Measurements from ENCODE around the gene MYH16.
"Not testable (repeated sequence)": the region's sequence is repeated elsewhere in the genome, so short reads cannot be mapped to it uniquely, and the experiment has no call there.

MYH16 gene

DNA sequence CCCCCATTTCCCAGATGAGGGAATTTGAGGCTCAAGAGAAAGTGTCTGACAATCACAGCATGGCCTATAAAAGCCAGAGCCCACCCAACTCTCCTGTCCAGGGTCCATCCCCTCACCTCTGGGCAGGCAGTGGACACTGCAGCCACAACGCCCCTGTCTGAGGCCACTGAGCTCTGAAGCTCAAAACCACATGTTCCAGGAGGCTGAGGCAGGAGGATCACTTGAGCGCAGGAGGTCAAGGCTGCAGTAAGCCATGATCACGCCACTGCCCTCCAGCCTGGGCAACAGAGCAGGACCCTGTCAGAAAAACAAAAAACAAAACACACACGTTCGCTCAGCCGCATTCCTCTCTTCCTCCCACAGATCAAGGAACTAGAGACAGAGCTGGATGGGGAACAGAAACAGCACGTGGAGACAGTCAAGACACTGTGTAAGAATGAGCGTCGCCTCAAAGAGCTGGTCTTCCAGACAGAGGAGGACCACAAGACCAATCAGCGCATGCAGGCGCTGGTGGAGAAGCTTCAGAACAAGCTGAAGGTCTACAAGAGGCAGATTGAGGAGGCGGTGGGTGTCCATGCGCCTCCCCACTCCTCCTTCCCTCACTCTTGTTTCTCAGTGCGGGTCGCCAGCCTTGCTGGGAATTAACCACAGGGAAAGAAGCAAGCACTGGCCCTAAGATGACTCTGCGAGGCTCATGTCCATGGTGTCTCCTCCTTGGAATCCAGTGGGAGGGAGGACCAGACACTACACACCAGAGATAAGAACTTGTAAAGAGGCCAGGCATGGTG lies 33.0 kb downstream of the MYH16 start:
- no peak for DNase-seq (ENCODE audit: low read depth)

DNA sequence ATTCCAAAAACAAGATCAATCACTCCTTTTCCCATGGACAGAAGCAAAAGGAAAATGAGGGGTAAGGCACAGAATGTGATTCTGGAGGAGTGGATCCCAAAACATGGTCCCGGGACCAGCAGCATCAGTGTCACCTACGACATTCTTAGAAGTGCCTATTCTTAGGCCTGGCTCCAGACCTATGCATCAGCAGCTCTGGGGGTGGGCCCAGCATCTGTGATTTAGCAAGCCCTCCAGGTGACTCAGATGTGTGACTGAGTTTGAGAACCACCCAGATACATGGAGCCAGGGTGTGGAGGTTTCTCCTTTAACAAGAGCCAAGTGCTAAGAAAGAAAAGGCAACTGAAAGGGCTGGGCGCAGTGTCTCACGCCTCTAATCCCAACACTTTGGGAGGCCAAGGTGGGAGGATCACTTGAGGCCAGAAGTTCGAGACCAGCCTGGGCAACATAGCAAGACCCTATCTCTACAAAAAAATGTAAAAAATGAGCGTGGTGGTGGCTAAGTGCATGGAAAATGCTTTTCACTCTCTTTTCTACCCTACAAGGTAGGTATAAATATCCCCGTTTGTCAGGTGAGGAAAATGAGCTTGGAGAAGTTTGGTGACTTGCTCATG lies 35.9 kb downstream of the MYH16 start:
- DNase-seq (ENCODE audit: low read depth), result no peak

DNA sequence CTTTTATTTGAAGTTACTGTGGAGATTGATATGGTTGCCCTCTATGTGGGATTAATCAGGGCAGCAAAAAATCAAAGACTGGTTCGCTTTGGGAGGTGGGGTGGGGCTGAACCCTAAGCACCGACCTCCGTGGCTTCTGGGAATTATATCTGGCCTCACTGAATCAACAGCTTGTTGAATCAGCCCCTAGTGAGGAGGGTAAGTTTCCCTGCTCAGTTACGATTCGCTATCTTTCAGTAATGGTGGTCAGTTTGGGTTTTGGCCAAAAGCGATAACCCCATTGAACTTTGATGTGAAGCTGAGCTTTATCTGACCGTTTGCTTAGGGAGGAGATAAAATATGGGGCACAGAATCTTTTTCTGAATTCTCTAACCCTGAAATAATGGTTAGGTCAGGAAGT lies 36.5 kb downstream of the MYH16 start:
- no peak for DNase-seq (ENCODE audit: low read depth)

DNA sequence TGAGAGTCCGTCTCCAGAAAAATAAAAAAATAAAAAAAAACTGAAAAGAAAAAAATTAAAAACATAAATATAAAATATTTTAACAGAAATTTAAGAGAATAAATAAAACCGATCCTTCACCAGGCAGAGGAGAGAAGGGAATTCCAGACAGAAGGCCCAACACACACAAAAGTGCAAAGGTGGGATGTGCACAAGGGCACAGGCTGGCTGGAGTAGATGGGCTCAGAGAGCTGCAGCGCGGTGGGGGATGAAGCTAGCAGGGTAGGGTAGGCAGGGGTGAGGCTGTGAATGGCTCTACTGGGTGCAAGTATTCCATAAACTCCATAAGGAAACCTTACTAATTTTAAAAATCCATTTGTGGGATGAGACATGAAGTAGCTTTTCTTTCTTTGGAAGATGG lies 37.4 kb downstream of the MYH16 start:
- DNase-seq (ENCODE audit: low read depth), result no peak

DNA sequence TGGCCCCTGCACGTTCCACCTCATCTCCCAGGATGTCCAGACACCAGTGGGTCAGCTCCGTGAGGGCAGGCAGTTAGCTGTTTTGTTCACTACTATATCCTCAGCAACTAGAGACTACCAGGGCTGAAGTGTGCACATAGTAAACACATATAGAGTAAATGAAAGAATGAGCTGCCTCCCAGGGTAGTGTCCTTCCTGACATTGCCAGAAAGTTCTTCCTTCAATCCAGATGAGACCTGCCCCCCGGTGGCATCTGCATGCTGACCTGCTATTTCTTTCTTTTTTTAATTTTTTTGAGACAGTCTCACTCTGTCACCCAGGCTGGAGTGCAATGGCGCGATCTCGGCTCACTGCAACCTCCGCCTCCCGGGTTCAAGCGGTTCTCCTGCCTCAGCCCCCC lies 39.1 kb downstream of the MYH16 start:
- no peak for DNase-seq (ENCODE audit: low read depth)

DNA sequence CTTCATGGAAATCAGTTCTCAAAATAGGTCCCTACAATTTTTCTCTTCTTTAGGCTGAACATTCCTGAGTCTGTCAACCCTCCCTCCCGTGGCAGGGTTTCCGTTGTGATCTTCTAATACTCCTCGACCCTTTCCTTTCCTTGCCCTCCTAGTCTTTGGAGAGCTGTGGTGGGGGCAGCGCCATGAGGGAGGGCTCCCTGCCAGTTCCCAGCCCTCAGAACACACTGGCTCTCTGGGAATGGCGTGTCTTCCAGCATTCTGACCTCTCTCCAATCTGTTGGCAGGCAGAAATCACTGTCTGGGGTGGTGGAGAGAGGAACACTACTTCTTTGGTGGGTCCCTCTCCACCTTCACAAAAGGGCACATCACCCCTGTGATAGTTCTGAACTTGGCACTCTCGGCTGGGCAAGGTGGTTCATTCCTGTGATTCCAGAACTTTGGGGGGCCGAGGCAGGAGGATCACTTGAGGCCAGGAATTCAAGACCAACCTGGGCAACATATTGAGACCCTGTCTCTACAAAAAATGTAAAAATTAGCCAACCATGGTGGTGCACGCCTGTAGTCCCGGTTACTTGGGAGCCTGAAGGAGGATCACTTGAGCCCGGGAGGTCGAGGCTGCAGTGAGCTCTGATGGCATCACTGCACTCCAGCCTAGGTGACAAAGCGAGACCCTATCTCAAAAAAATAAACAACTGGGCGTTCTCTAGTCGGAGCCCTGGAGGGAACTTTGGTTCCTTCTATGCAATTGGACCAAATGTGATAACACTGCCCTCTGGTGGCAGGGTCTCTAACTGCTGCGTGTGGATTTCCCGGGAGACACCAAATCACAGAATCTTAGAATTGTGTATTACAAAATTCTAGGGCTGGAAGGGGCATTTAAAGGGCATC lies 39.9 kb downstream of the MYH16 start:
- peak; percentile 46 for DNase-seq (ENCODE audit: low read depth)

DNA sequence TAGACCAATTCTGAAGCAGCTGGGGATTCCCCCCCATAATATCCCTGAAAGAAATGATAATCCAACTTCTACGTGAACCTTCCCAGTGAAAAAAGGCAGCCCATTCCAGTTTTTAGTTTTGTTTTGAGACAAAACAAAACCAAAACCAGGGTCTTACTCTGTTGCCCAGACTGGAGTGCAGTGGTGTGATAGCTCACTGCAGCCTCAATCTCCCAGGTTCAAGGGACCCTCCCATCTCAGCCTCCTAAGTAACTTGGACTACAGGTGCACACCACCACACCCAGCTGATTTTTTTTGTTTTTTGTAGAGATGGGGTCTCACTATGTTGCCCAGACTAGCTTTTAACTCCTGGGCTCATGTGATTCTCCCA lies 40.5 kb downstream of the MYH16 start:
- DNase-seq (ENCODE audit: low read depth), result no peak

DNA sequence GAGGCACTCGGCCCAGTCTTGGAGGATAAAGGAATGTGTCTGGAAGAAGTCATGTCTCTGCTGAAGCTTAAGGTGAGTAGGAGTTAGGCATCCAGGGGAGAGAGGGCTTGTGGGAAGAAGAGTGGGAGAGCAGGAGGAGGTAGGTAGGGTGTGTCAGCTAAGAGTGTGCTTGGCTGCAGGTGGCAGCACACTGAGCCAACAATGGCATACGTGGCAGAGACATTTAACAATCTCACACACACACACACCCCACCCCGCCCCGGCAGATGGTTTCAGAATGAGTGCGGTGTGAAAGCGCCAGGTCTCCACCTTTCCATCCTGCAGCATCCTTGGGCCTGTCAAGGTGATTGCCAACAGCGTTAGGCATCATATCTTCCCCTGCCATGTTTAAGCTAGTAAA lies 41.9 kb downstream of the MYH16 start:
- no peak for DNase-seq (ENCODE audit: low read depth)

DNA sequence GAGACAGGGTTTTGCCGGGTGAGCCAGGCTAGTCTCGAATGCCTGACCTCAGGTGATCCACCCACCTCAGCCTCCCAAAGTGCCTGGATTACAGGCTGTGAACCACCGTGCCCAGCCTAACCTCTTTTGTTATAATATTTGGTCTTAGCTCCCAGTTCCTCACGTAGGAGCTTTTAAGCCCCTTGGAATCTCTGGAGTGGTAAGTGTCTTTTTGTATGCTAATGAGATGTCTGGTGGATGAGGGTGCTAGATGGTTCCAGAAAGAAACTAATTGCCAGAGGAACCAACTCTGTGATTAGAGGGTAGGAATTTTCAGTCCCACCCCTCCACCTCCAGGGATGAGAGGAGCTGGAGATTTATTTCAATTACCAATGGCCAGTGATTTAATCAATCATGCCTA lies 47.7 kb downstream of the MYH16 start:
- DNase-seq (ENCODE audit: low read depth), result no peak

DNA sequence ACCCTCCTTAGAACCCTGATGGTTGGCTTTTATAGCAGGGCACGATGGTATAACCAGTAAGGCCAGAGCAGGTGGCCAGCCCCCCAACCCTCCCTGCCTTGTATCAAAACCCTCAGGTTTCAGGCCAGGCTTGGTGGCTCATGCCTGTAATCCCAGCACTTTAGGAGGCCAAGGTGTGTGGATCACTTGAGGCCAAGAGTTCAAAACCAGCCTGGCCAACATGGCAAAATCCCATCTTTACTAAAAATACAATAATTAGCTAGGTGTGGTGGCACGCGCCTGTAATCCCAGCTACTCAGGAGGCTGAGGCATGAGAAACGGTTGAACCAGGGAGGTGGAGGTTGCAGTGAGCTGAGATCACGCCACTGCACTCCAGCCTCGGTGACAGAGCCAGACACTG lies 50.0 kb downstream of the MYH16 start:
- not testable (repeated sequence) for DNase-seq (ENCODE audit: low read depth)

DNA sequence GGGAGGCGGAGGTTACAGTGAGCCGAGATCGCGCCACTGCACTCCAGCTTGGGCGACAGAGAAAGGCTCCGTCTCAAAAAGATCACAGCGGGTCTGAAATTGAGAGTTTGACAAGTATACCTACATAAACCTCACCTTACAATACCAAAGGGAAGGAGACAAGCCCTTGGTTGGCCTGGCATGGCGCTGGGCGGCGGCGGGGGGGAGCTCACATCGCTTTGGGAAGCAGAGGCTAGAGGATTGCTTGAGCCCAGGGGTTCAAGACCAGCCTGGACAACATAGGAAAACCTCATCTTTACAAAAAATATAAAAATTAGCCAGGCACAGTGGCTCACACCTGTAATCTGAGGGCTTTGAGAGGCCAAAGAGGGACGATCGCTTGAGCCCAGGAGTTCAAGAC lies 51.9 kb downstream of the MYH16 start:
- no peak for DNase-seq (ENCODE audit: low read depth)

DNA sequence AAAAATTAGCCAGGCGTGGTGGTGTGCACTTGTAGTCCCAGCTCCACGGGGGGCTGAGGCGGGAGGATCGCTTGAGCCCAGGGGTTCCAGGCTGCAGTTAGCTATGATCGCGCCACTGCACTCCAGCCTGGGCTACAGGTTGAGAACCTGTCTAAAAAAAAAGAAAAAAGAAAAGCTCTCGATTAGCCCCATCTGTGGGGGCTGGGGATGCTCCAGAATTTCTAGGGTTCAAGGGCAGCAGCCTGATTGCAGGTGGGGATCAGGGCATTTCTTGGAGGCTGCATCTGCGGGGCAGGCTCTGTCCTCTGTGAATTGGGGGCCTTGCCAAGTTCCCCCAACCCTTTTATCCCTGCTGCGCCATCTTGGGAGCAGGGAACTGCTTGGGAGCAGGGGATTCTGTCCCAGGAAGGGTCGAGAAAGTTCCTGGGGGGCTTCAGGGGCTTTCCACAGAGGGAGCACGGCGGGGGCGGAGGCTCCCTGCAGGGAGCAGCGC lies 52.4 kb downstream of the MYH16 start:
- no peak for DNase-seq (ENCODE audit: low read depth)

DNA sequence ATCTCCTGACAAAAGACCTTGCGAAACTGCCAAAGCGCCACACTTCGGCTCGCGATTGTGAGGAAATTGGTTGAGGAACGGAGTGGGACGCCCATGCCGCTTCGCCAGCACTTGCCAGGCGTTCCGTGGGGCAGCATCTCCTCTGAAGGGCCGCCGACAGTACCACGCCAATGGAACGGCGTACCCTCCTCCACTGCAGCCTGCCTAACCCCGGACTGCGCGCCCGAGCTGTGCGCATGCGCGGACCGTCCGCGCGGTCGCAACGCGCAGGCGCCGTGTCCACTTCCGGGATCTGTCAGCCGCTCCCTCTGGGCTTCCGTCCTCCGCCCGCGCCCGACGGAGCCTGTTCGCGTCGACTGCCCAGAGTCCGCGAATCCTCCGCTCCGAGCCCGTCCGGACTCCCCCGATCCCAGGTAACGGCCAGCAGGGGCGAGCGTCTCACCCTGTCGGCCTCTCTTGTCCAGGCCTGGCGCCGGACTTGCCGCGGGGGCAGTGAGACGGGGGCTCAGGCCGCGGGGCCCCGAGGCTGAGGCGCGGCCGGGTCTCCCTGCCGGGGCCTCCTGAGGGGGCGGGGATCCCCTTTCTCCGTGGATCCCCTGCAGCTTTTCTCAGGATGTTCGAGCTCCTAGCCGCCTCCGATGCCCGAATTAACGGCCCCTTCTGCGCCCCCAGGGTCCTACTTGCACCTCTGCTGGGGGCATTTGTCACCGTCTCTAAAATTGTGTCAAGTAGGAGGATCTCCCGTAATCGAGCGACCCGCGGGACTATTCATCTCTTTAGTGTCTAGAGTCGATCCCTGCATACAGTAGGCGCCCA lies 53.2 kb downstream of the MYH16 start, which contains the start of gene ARPC1A:
ARPC1A (plus strand) TSS at position 307 of the 816 bp plus-strand sequence. CDS start 7,456 bp downstream, outside the sequence.
- DNase-seq (ENCODE audit: low read depth), result peak; percentile 92

DNA sequence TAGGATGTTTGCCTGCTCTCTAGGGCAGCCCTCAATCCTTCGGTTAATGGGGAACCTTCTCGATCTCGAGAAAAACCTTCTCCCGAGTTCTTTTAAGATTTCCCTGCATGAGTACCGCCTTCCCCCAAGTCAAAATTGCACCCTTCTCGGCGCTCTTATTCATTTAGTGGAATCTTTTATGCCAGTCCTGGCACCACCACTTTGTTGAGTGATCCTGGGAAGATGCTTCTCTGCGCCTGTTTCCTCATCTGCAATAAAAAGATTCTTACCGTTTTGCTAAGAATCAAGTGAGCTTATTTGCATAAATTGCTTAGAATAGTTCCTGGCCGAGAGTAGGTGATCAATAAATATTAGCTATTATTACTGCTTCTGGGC lies 53.8 kb downstream of the MYH16 start:
- DNase-seq (ENCODE audit: low read depth), result no peak

DNA sequence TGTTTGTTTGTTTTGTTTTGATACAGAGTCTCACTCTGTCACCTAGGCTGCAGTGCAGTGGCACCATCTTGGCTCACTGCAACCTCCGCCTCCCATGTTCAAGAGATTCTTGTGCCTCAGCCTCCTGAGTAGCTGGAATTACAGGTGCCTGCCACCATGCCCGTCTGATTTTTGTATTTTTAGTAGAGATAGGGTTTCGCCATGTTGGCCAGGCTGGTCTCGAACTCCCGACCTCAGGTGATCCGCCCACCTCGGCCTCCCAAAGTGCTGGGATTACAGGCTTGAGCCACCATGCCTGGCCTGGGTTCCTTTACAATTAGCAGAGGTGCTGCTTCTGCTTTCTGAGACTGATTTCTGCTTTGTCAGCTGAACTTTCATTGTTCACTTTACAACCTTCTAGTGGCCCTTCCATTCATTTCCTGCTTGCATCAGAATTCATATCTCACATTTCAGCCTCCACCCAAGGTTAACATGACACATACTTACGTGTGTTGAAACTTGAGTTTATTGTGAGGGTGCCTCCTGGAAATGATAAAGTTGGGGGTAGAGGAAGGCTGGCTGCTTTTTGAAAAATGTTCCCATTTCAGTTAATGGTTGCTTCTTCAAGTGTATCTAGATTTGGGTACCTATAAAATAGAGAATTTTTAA lies 57.8 kb downstream of the MYH16 start:
- not testable (repeated sequence) for DNase-seq (ENCODE audit: low read depth)

DNA sequence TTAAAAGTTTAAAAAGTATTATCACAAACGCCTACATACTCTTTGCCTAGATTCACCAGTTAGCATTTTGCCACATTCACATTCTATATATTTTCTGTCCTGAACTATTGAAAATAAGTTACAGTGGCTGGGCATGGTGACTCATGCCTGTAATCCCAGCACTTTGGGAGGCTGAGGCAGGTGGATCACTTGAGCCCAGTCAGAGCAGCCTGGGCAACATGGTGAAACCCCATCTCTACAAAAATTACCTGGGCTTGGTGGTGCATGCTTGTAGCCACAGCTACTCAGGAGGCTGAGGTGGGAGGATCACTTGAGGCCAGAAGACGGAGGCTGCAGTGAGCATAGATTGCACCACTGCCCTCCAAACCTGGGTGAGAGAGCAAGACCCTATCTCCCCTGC lies 58.4 kb downstream of the MYH16 start:
- DNase-seq (ENCODE audit: low read depth), result no peak

DNA sequence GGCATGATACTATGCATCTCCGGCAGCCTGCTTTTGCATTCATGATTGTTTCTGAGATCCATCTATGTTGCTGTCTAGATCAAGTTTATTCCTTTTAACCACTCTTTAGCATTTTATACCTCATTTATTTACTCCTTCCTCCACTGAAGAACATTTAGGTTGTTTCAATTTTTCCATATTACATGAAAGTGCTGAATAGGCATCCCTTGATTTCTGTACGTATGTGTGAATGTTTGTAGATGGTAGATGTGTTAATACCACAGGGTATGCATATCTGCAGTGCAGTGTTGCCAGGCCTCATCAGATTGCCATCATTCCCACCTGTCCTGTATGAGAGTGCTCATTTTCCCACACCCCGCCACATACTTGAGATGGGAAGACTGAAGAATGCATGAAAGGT lies 67.0 kb downstream of the MYH16 start:
- DNase-seq (ENCODE audit: low read depth), result no peak

DNA sequence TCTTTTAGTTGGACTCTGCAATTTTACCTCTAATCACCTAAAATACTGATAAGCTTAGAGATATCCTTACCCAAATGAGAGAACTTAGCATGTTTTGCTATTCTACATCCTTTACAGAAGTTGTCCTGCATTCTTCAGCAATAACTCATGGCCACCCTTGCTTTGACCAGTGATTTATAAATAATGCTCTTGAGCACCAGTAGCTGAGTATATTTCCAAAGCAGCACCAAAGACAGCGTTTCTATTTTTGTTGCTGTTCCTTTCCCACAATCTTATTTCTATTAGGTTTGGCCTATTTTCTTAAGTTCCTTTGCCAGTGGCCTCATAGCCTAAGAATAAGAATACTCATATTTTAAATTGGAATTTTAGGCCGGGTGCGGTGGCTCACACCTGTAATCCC lies 68.0 kb downstream of the MYH16 start:
- no peak for DNase-seq (ENCODE audit: low read depth)

DNA sequence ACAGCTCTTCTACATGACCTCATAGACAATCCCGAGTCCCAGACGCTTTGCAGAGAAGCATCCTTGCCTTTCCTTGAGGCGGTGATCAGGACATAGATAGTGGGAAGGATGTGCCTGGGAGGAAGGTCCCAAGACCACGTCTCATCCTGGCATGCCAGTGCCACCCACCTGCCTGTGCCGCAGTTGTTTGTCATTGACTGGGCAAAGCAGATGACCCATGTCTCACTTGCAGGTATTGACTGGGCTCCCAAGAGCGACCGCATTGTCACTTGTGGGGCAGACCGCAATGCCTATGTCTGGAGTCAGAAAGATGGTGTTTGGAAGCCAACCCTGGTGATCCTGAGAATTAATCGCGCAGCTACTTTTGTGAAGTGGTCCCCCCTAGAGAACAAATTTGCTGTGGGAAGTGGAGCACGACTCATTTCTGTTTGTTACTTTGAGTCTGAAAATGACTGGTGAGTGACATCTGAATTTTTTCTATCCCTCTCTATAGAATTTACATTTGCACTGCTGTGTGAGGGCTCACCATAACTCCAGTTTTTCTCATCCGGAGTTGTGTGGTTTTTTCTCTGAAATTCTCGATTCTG lies 71.5 kb downstream of the MYH16 start:
- no peak for DNase-seq (ENCODE audit: low read depth)

DNA sequence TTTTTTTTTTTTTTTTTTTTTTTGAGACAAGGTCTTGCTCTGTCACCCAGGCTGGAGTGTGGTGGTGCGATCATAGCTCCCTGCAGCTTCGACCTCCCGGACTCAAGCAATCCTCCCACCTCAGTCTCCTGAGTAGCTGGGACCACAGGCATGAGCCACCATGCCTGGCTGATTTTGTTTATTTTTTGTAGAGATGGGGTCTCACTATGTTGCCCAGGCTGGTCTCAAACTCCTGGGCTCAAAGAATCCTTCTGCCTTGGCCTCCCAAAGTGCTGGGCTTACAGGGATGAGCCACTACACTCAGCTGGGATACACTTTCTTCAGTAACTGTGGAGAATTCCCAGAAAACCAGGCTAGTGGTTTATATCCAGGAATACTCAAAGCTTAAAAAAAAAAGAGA lies 78.0 kb downstream of the MYH16 start:
- not testable (repeated sequence) for DNase-seq (ENCODE audit: low read depth)

DNA sequence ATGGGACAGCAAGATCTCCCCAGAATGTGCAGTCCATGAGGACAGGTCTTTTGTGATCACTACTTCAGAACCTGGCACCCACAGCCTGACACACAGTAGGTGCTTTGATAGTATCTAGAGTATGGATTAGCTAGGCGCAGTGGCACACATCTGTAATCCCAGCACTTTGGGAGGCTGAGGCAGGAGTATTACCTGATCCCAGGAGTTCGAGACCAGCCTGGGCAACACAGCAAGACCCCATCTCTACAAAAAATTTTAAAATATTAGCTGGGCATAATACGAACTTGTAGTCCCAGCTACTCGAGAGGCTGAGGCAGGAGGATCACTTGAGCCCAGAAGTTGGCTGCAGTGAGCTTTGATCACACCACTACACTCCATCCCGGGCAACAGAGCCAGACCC lies 79.6 kb downstream of the MYH16 start:
- DNase-seq (ENCODE audit: low read depth), result no peak

All from activated T-helper 1 cell treated with Interleukin-2 at 50 U/mL for 16 hours (primary cell).